GM19023 (cell line): Measurements from ENCODE around the gene PLA2G4E.
A peak's percentile ranks its signal among the peaks of the same experiment; 100 is the strongest.

Experiments used
- ATAC-seq: cut with Tn5 transposase; IDR thresholded peaks from one replicate; pipeline ENCODE4 v1.9.1; 2021; ENCODE audit warnings: mild to moderate bottlenecking, moderate library complexity; ENCODE audit not compliant: unreplicated experiment

The PLA2G4E gene

DNA sequence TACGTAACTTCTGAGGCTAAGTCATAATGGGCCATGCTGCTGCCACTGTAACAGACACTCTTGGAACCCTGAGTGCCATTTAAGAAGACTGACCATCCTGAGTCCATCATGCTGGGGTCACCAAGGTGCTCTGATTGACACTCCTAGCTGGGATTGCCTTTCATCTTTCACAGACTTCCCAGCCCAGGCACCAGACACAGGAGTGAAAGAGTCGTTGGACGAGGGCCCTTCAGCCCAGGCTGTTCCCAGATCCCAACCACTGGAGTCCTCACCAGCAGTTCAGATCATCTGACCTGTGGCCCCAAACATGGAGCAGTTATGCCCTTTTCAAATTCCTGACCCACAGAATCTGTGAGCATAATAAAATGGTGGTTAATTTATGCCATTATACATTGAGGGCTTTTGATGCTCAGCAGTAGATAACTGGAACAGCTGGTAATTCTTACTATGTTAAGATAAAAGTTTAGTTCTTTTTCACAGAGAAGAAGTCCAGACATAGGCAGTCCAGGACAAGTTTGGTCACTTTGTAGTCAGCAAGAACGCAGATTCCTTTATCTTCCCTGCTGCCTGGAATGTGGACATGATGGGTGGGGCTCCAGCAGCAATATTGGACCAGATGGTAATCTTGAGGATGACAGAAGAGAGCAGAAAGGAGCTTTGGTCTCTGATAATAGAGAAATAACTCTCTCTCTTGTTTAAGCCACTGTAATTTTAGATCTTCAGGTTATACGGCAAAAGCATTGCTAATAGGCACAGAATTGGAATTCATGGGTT is 41.2 kb downstream of the PLA2G4E start:
- no peak for ATAC-seq

DNA sequence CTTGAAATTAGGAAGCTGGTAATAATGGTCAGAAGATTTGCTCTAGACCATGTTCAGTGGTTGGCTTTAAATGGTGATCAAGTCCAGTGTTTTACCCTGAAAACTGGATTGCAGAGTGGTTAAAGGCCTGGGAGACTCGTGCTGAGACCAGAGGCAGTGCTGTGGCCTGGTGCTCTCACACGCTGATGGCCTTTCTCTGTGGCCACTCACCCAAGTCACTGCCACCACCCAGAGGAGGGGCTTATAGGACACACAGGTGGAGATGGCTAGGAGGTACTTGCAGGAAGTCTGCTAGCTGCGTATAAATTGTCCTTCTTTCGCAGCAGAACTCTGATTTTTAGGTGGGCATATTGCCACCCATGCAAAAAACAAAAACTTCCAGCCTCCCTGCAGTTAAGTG is 42.3 kb downstream of the PLA2G4E start:
- no peak for ATAC-seq

DNA sequence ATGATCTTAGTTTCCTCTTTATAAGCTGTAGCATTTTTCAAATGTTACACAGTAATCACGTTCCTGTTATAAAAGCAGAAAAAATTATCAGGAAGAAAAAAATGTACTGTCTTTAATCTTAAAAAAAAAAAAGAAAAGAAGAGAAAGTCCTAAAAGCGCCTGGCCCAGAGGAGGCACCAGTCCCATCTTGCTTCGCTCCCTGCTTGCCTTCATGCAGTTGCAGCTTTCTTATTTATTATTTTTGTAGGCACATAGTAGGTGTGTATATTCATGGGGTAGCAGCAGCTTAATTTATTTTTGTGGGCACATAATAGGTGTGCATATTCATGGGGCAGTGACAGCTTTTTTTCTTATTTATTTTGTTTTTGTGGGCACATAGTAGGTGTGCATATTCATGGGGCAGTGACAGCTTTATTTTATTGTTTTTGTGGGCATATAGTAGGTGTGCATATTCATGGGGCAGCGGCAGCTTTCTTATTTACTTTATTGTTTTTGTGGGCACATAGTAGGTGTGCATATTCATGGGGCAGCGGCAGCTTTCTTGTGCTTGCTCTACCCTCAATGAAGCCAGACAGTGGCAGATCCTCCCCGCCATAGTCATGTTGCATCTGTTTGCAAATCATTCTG is 43.0 kb downstream of the PLA2G4E start:
- ATAC-seq, result no peak

DNA sequence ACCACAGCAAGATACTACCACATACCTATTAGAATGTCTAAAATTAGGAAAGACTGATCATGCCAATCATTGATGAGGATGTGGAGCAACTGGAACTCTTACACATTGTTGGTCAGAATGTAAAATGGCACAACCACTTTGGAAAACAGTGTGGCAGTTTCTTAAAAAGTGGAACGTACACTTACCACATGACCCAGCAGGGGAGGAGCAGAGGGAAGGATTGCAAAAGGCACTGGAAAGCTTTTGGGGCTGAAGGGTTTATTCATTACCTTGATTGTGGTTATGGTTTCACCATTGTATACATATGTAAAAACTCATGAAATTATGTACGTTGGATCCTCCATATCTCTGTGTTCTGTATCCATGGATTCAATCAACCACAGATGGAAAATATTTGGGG is 45.2 kb downstream of the PLA2G4E start:
- ATAC-seq, result no peak

DNA sequence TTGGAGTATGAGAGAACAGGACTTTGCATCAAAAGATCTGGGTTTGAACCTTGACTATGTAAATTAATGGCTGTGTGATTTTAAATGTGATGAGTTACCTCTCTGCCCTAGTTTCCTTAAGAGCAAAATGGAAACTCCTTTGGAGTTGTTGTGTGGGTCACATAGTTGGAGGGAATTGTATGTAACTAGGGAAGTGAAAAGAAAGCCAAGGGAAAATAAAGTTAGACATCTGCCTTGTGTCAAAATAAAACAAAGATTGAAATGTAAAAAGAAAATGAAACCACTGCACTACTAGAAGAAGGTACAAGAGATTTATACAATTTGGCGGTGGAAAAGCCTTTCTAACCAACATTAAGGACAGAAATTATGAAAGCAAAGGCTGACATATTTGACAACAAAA is 46.8 kb downstream of the PLA2G4E start:
- no peak for ATAC-seq

DNA sequence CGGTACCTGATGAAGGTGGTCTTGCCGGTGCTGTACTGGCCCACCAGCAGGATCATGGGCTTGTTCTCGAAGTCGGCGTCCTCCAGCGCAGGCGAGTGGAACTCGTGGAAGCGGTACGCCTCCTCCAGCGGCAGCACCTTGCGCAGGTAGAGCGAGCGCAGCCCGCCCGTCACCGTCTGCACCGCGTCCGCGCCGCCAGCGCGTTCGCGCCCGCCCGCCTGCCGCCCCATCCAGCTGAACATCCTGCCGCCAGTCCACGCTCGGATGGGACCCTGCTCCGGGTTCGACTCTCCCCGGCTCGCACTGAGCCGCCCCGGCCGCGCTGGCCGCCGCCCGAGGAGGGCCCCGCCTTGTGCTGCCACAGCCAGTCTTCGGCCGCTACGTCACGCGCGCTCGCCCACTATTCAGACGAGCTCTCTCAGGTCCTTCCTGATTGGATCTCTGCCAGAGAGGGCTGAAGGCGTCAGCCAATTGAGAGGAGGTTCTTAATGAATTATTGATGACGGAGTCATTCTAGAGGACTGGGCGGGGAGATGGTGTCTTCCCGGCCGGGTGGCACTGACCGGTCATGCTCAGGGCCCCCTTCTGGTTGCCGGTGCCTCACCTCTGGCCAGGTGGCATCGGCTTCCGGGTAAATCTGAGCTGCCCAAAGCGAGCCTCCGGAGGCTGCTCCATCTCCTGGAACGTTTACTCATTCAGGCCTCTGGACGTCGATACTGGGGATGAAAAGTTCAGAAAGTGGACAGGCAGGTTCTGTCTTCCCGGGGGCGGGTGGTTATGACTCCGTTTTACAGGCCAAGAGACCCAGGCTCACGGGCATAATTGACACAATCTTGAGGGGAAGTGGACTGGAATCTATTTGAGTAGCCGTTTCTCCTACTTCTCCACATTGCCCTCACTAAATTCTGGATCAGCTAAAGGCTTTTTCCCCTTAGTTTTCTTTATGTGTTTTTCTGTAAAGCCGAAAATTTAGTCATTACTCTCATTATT is 48.3 kb downstream of the PLA2G4E start, which contains the start of gene EHD4:
EHD4 (minus strand) TSS at position 305 of the 990 bp plus-strand sequence; CDS start at position 242, 63 bp downstream.
- peak; percentile 85 for ATAC-seq

DNA sequence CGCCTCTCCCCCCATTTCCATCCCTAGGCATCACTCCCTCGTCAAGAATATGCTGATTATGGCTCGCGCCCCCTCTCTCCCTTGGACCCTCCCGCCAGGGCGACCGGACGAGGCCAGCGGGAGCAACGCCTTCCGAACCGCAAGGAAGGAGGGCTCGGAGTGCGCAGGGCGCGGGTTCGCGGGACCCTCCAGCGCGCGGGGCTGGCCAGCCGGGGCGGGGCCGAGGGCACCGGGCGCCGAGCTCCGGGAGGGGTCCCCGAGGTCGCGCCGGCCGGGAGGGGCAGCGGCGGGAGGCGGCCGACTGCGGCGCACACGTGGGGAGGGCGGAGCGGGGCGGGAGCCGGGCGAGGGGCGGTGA is 49.0 kb downstream of the PLA2G4E start:
- peak; percentile 28 for ATAC-seq

DNA sequence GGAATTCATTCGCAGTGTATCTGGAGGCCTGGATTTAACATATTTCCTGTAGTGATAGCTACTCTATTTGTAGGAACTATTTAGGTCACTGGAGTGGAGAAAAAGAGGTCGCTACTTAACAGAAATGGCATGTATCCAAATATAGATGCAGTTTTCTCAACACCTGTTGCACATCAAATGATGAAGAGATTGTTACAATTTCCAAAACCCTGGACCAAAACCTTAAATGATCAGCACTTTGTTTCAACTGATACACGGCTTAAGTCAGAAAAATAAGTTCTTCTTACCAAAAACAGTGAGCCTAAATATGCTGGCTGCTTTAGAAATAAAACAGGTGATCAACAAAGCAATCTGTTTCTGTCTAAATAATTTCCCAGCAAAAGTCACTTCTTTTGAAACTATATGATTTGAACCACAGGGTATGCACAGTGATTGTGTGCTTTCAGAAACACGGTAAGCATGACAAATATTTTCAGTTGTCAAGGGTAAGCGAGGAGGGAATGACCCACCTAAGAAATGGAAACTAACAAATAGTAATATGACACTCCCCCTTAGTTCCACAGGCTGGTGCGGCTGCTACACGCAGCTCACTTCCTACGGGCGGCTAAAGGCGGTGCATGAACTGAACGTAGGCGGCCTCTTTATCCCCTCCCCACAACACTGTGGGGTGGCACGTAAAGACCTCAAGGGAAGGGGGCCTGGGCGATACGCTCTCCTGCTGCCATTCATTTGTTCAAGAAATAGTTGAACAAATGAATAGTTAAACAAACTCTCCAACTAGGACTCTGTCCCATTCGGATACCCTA is 49.5 kb downstream of the PLA2G4E start:
- ATAC-seq, result peak; percentile 37

DNA sequence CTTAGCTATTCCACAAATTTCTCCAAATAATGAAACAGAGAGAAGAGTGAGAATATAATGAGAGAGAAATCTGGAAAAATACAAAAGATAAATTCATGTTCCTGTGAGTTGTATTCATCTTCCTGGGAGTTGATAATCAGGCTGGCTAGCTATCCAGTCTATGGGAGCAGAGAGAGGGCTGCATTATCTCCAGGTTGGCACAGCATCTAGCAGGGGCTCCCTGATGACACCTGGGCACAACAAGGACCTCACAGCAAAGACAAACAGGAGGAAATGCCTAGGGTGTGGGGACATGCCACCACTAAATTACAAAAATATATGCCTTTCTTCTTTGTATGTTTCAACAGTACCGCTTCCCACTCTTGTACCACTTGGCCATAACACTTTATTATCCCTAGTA is 50.4 kb downstream of the PLA2G4E start:
- no peak for ATAC-seq

DNA sequence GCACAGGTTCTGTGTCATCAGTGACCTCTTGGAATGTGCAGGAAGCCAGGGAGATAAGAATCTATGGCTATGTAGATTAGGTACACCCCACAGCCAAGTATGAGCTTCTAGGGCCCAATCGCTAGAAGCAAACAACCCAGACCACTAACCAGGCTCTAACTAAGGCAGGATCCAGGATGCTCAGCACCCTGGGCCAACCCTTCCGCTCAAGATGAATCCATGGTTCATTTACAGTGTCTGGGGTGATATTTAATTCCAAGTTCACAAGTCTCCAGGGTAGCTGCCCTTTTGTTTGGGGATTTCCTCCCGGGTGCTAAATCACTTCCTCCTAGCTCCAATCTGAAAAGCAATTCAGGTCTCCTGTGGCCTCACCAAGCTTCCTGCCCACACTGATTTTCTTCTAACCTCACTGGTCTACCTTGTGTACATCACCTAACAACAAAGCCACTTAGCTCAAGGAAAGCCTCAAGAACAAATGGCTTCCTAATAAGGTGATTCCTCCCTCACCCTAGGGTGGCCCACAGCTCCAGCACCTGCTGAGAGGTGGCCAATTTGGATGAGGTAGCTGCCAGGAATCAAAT is 50.9 kb downstream of the PLA2G4E start:
- ATAC-seq, result no peak

DNA sequence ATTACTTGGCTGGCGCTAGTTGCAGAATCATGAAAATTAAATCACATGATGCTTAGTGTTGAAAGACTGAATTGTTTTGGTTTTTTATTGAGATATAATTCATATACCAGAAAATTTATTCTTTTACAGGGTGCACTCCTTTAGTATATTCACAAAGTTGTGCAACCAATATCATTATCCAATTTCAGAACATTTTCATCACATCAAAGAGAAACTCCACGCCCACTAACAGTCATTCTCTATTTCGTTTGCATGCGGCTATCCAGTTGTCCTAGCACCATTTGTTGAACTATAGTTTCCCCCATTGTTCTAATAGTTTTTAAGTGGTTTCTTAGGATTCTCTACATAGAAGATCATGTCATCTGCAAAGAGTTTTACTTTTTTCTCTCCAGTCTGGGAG is 52.1 kb downstream of the PLA2G4E start:
- ATAC-seq, result no peak

DNA sequence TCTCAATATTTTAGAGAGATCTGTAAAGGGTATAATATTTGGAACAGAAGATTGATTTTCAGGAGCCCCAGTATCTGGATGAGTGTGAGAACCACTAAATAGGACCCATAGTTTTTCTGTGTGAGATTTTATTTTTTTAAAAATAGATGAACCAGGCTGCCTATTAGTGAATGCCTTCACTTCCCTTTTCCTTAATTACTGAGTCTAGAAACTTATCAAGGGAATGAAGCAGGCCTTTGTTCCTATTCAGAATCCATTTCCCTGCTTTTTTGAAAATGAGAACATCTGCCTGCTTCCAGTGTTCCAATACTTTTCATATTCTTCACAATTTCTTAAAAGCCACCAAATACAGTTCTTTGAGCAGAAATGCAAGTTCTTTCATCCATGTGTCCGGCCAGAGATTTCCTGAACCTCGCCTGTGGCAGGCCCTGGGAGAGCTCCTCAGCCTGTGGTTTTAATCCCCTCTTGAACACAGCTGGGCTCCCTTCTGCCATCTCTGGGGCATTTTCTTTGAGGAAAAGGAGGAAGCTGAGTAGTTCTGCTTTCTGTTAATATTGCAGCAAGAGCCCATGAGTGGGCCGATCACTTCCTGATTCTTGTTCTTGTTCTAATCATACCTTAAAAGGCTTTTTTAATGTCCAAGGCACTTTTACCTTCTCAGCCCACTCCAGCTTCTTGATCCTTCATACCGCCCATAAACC is 53.2 kb downstream of the PLA2G4E start:
- no peak for ATAC-seq

DNA sequence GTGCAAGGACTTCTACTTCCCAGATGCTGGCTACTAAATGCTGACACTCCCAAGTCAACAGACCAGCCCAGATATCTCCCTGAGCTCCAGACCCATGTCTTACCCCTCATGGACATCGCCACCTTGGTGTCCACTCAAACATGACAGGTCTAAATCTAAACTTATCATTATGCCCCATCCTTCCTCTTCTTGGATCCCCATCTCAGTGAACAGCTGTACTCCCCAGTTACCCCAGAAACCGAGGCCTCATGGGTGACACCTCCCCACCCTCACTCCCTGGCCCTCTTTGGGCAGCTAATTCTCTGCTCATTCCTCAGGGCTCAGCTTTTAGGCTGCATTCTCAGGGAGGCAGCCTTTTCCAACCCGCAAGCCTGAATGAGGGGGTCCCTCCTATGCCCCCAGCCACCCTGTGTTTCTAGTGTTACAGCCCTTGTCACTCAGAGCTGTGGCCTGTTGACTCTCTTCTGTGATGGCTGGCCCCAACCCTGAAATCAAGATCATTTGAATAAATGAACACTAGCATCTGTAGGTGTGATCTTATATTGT is 53.8 kb downstream of the PLA2G4E start:
- ATAC-seq, result no peak

DNA sequence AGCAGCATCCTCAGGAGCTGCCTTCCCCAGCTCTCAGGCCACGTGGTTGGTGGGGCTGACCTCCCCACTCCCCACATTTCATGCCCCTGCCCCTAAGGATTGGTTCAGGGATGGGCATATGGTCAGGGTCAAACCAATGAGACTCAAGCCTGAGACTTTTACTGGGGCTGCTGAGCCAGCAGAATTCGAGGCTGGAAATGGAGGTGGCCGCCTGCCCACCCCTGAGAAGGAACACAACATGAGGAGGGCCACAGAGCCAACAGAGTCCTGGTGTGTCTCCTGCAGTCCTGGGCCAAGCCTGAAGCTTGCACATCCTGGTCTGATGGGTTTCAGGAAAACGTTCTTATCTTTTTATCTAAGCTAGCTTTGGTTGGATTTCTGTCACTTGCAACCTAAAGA is 54.4 kb downstream of the PLA2G4E start:
- ATAC-seq, result no peak

DNA sequence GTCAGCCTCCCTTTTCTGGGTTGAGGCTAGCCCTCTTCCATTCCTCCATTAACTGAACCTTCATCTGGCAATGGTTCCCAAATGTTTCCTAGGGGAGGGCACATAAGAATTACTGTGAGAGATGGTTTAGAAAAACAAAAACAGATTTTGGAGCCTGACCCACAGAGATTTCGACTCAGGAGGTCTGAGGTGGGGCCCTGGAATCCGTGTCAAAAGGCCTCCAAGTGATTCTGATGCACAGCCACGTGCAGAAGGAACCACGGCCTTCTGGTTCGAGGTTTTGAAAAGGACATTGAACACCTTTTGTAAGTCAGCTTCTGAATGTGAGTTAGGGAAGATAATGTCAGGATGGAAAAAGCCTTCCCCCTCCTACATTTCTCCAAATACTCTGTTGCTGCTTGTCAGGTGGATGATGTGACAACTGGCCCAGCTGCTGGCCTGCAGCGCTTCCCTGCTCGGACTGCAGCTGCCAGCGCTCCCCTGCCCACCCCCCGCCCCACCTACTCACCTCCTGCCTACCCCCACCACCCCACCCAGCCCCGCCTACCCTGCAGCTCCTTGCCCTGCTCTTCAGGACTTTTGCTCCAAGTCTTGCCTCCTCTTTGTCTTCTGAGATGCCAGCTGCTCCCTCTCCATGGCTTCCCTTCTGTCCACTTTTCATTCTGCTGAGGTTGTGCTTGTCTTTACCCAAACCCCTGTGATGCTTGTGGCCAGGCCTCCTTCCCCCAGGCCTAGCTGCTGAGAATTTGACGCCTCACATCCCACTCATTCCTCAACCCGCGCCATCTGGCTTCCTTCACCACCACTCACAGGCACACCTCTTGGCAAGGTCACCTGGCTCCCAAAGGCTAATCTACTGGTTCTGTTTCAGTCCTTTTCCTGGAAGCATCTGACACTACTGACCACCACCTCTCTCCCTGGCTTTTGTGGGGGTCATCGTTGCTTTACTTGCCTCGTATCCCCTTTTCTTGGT is 55.1 kb downstream of the PLA2G4E start:
- no peak for ATAC-seq

DNA sequence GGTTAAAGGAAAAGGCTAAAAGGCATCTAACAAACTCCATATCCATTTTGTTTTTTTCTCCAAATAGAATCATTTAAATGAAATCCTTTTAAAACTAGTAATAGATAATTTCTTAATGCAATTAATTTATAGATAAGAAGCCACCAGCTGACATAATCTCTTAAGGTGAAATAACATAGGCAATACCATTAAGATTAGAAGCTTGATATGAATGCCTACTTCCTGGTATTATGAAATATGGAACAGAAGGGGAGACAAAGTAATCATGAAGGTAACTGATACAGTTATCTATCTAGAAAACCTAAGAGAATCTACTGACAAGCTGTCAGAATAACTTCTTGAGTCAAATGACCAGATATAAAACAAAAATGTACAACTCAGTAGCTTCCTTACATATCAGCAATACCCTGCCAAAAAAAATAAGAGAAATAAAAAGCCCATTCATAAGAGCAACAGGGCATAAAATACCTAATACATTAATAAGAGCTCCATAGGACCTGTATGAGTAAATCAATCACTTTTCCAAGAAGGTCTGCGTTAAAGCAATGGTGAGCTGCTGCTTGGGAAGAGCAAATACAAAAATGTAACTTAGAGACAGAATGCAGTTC is 59.1 kb downstream of the PLA2G4E start:
- ATAC-seq, result no peak

DNA sequence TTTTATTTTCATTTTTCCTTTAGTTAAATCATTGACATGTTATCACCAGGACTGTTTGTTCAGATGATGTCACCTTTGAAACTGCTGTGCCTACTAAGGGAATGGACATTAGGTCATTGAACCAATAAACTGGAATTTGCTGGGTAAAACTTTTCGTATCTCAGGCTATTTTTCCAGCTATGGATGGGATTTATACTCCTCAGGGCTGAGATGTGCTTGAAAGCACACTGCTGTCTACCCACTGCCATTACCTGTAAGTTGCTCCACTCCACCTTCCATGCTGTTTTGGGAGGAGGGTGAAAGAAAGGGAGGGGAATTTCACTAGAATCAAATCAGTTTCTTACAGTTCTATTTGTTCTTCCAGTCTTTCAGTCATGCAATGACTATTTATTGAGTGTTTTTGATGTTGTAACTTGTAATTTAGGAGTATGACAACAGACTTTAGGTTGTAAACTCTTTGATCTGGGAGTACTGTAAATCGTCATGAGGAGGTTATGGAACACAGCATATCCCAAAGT is 59.8 kb downstream of the PLA2G4E start:
- no peak for ATAC-seq

DNA sequence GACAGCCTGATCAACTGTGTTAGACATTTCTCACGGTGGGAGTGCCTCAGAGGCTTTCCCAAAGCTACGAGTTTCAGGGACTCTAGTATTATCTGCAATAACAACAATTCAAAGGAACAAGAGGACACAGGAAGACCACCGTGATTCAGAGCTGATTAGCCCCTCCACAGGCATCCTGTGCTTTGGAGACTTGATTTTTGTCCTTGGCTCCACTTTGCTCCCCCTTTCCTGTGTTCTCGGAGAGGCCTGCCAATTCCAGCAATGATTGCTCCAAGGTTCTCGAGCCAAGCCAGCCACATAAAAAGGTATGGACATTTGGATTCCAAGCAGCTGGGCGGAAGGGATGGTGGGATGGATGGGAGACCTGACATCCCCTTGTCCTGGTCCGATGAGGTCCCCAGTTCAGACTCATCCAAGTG is 62.8 kb downstream of the PLA2G4E start:
- ATAC-seq, result no peak
